Right lobe of liver (tissue), 6 donors: Measurements from ENCODE around the gene RNF103. TPM values are rescaled to one million over a fixed set of nuclear protein-coding genes. Genes with fewer than 3 reads are reported as not detected.
A peak's percentile ranks its signal among the peaks of the same experiment; 100 is the strongest.
"Not testable (repeated sequence)": the region's sequence is repeated elsewhere in the genome, so short reads cannot be mapped to it uniquely, and the experiment has no call there.

Source experiments
- ATAC-seq, 4 donors: fragments of 200-7000 bp; cut with Tn5 transposase; one replicate each; pipeline ENCODE4 v1.9.1; 2020; ENCODE audit warnings: mild to moderate bottlenecking in 4 of 4, moderate library complexity in 4 of 4
- DNase-seq, 3 donors: peaks; one replicate each; pipeline ENCODE4 v3.0.0-alpha.2; 2020
- H3K27ac ChIP-seq, 3 donors: fragments of 200-600 bp; one replicate each; pipeline ENCODE4 v1.8.0; 2022
- H3K27me3 ChIP-seq, 2 donors: fragments of 200-600 bp; one replicate each; pipeline ENCODE4 v1.8.0; 2022
- H3K36me3 ChIP-seq, 4 donors: fragments of 200-600 bp; sonication (generic) in 1 of 4; one replicate each; pipeline versions ENCODE4 v1.5.1 to v1.8.0; 2017 to 2022; ENCODE audit warnings: control low read depth in 1 of 4
- H3K4me1 ChIP-seq, 4 donors: fragments of 200-600 bp; sonication (generic) in 1 of 4; one replicate each; pipeline versions ENCODE4 v1.5.1 to v1.8.0; 2017 to 2022; ENCODE audit warnings: control low read depth in 1 of 4
- H3K4me3 ChIP-seq, 3 donors: fragments of 200-600 bp; one replicate each; pipeline ENCODE4 v1.8.0; 2022
- H3K9me3 ChIP-seq, 4 donors: fragments of 200-600 bp; sonication (generic) in 1 of 4; one replicate each; pipeline versions ENCODE4 v1.5.1 to v1.8.0; 2017 to 2022; ENCODE audit warnings: control low read depth in 1 of 4
- POLR2A ChIP-seq: fragments of 450-650 bp; IDR thresholded peaks from one replicate; pipeline ENCODE4 v1.6.1; 2017; ENCODE audit warnings: antibody characterized with exemption, mild to moderate bottlenecking
- WGBS: methylation state at CpG from one replicate; pipeline ENCODE4 v1.1.6; 2018; ENCODE audit warnings: low coverage, low lambda C conversion rate; ENCODE audit not compliant: insufficient coverage; ENCODE audit errors: missing lambda C conversion rate; 5-methylcytosine and 5-hydroxymethylcytosine counted together
- intact Hi-C, 2 donors: fragments of 100-400 bp; cut with DNase I; formaldehyde crosslinking; loops; one replicate each; pipeline versions ENCODE4 v1.11.2 to v1.14.1; 2022
- total RNA-seq, 6 experiments: library from RNA; depleted of rRNA in 2 of 6; stranded (reverse); fragments of >200 nt in 2 of 6; fragmentation: NEBNext Ultra II Directional in 3 of 6; extraction: Animal tissue kit (Norgen Biotek cat#: 25700) in 3 of 6; gene quantifications; one replicate each; pipeline versions ENCODE4 v1.1.0 to v1.2.4, GENCODE V29; 2016 to 2023
- TF ChIP-seq, protein P1 (sequence below), 4 donors: fragments of 200-600 bp in 3 of 4; fragments of 450-650 bp in 1 of 4; IDR thresholded peaks; one replicate each; pipeline versions ENCODE4 v1.5.1 to v1.8.0; 2016 to 2022; ENCODE audit warnings: antibody characterized with exemption in 4 of 4, mild to moderate bottlenecking in 2 of 4
- donor health status: DM: no; HTN: yes; CAD: no.
- donor health status: DM: no; HTN: no; CAD: no.
- donor health status: DM: no; HTN: no; CAD: no.
- donor health status: DM: no; HTN: yes; CAD: no.
- donor health status: DM: no; HTN: yes; CAD: no.

Gene RNF103
- total RNA-seq, 6 experiments from 2014 or later = 30.6 to 47.7 (median 39.7) TPM

DNA sequence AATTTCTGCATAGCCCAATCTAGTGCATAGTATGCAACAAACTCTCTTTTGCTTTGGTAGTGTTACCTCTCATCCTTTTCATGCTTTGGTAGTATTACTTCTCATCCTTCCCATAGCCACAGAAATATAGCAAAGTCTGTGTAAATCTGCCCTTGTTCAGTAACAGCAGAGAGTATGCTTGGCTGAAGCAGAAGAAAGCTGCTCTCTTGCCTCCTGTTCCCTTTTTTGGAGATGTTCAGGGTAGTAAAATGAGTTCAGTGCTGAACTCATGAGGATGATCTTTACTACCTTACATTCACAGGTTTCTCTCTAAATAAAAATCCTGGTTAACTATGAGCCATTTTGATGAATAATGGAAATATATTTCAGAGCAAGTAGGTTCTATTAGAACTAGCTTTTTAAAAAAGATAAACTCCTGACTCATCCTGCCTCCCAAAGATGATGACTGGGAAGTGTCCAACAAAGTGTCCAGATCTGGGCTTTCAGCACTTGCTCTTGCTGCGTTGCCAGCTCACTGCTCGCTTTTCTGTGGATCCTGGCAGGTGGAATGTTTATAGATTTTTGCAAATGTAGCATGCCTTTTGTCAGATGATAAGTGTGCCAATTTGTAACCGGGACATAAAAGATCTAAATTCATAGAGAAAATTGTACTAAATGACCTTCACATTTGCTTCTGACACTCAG, 31.0 kb downstream of the RNF103 start:
- Histone ChIP-seq H3K4me3 (no peak overlapping the region), H3K27ac (no peak overlapping the region), H3K4me1 (no peaks in the 10 kb centered on the region), H3K27me3 (no peaks in the 10 kb centered on the region), H3K9me3 (no peaks in the 10 kb centered on the region), H3K36me3 (no peaks in the 10 kb centered on the region)
- intact Hi-C loops = no loop called here
- ATAC-seq (peak in 2 of 4 donors; percentile 38 to 76), DNase-seq (peak in 1 of 3 donors; percentile 27)
- 11% methylated on average over 2 of the region's 3 CpGs for WGBS
- TF ChIP-seq, protein P1, sequence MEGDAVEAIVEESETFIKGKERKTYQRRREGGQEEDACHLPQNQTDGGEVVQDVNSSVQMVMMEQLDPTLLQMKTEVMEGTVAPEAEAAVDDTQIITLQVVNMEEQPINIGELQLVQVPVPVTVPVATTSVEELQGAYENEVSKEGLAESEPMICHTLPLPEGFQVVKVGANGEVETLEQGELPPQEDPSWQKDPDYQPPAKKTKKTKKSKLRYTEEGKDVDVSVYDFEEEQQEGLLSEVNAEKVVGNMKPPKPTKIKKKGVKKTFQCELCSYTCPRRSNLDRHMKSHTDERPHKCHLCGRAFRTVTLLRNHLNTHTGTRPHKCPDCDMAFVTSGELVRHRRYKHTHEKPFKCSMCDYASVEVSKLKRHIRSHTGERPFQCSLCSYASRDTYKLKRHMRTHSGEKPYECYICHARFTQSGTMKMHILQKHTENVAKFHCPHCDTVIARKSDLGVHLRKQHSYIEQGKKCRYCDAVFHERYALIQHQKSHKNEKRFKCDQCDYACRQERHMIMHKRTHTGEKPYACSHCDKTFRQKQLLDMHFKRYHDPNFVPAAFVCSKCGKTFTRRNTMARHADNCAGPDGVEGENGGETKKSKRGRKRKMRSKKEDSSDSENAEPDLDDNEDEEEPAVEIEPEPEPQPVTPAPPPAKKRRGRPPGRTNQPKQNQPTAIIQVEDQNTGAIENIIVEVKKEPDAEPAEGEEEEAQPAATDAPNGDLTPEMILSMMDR (IDR thresholded peaks at IDR 0.05) = no peak
- TF ChIP-seq POLR2A = no peak

- H3K4me3 ChIP-seq, DNase-seq, H3K27ac ChIP-seq, intact Hi-C loops, ATAC-seq, H3K4me1 ChIP-seq, H3K9me3 ChIP-seq, H3K27me3 ChIP-seq, H3K36me3 ChIP-seq: not testable (repeated sequence)
- WGBS = 87% methylated on average over 3 of the region's 5 CpGs
Observed at GRCh38 chr2:86589701-86590100, 34.0 kb downstream of the RNF103 start.

DNA sequence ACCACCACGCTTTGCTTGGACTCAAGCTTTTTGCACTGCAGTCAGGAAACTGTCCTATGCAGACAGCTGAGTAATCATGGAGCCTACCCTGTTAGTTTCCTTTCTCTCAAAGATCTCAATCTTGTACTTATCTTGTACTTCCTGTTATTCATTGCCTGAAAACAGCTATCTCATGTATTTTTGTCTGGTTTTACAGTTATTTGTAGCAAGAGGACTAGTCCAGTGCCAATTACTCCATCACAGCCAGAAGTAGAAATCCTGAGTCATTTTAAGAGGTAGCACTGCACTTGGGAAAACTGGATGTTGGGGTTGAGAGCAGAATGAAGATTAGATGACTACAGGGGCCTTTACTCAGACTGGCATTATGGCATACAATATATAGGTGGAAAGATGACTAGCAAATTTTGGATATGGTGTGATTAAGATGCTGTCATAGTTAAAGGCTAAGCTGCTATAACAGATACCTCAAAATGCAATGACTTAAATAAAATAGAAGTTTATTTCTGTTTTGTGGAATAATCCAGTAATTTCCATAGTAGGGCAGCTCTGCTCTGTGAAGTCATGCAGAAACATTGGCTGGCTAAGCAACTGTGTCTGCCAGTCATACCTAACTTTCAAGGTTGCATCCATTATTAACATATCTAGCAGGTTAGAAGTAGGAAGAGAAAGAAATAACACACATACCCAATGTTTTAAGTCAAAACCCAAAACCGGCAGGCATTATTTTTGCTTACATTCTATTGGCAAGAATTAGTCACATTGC, 39.3 kb downstream of the RNF103 start:
- Histone ChIP-seq H3K9me3 (no peaks in the 10 kb centered on the region), H3K4me3 (no peak overlapping the region), H3K4me1 (no peaks in the 10 kb centered on the region), H3K27ac (no peak overlapping the region), H3K27me3 (no peaks in the 10 kb centered on the region), H3K36me3 (no peaks in the 10 kb centered on the region)
- peak; percentile 68 to 87 (median 82) for ATAC-seq
- WGBS = 62% methylated on average over 2 of the region's 2 CpGs
- no peak for TF ChIP-seq POLR2A
- TF ChIP-seq, protein P1 (IDR thresholded peaks at IDR 0.05) = no peak
- no peak for DNase-seq
- intact Hi-C loops = no loop called here

DNA sequence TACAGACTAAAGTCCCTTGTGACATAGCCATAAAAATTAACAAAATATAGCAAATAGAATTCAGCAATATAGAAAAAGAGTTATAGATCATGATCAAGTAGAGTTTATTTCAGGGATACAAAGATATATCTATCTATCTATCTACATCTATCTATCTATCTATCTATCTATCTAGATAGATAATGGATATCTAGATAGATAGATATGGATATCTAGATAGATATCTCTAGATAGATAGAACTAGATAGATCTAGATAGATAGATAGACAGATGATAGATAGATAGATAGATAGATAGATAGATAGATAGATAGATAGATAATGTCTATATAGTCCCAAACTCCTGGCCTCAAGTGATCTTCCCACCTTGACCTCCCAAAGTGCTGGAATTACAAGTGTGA, 43.1 kb downstream of the RNF103 start:
- no peaks in the 10 kb centered on the region for H3K27me3 ChIP-seq
- H3K4me3 ChIP-seq = no peak overlapping the region
- no peaks in the 10 kb centered on the region for H3K36me3 ChIP-seq
- DNase-seq = no peak
- ATAC-seq = no peak
- no peaks in the 10 kb centered on the region for H3K4me1 ChIP-seq
- no peaks in the 10 kb centered on the region for H3K9me3 ChIP-seq
- H3K27ac ChIP-seq = no peak overlapping the region
- intact Hi-C loops = no loop called here
- no peak for TF ChIP-seq POLR2A
- TF ChIP-seq, protein P1 (IDR thresholded peaks at IDR 0.05) = no peak

GRCh38 chr2:86577817-86578456, 45.7 kb downstream of the RNF103 start:
- Histone ChIP-seq H3K4me1 (no peaks in the 10 kb centered on the region), H3K27me3 (no peaks in the 10 kb centered on the region), H3K4me3 (no peak overlapping the region), H3K27ac (no peak overlapping the region), H3K36me3 (no peaks in the 10 kb centered on the region), H3K9me3 (no peaks in the 10 kb centered on the region)
- DNase-seq = no peak
- intact Hi-C loops = no loop called here
- TF ChIP-seq POLR2A = no peak
- TF ChIP-seq, protein P1 (IDR thresholded peaks at IDR 0.05) = no peak
- 83% methylated on average over 2 of the region's 2 CpGs for WGBS
- ATAC-seq = no peak
